Astrocyte of the hippocampus (primary cell): Measurements from ENCODE around the gene MYO15B.

Source experiments
- DNase-seq: peaks from one replicate; pipeline ENCODE4 v3.0.0; 2011; ENCODE audit warnings: low read depth, low spot score

MYO15B gene

GRCh38 chr17:75665981-75666380 is 78.4 kb downstream of the MYO15B start:
- DNase-seq: no peak

DNA sequence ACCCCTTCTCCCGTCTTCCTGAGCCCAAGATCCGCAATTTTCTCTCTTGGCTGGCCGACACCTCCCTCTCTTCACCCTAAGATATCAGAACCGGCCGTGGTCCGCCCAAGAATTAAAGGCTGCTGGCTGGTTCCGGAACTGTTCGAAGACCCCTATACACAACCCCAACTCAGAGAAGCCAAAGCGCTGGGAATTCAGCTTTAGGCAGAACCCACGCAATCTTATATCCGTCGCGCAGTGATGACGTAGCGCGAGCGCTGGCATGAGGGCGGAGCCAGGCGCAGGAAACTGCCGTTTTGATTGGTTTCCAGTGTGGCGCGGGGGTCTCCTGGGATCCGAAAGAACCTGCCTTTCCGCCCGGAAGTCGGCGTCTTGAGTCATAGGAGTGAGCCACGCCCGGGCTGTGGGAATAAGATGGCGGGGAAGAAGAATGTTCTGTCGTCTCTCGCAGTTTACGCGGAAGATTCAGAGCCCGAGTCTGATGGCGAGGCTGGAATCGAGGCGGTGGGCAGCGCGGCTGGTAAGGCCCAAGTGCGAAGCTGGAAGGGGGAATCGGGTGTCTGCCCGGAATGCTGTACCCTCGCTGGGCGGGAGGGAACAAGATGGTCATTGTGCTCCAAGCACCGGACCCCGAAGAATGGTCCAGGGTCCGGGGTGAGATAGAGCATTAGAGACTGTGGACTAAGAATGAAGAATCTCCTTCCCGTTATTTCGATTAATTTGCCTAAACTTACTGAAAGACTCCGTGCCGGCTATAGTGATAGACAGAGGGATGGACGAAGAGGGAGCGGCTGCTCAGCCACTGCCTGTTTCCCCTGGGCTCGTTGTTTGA is 79.6 kb downstream of the MYO15B start, which contains the start of the genes RECQL5 and SAP30BP:
Gene RECQL5 (minus strand): TSS at position 196 of the 832 bp plus-strand sequence. CDS start 597 bp downstream, outside the sequence.
Gene SAP30BP (plus strand): TSS at position 380 of the 832 bp plus-strand sequence. CDS start 35 bp downstream, at position 415.
- peak; percentile 100 for DNase-seq

- DNase-seq: no peak
These were observed 80.2 kb downstream of the MYO15B start for GRCh38 chr17:75667825-75668224.

DNA sequence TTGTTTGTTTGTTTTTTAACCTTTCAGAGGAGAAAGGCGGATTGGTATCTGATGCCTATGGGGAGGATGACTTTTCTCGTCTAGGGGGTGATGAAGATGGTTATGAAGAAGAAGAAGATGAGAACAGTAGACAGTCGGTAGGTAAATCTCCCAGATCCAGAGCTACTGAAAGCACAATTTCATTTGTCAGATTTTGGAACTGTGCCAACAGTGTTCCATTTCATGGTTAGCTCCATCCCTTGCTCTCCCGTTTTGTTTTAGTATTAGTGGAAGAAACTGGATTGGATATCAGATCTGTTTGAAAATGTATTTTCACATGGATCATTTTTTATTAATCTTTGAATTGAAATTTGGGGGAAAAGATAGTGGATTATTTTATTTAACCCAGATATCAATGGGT is 80.9 kb downstream of the MYO15B start:
- DNase-seq: no peak

DNA sequence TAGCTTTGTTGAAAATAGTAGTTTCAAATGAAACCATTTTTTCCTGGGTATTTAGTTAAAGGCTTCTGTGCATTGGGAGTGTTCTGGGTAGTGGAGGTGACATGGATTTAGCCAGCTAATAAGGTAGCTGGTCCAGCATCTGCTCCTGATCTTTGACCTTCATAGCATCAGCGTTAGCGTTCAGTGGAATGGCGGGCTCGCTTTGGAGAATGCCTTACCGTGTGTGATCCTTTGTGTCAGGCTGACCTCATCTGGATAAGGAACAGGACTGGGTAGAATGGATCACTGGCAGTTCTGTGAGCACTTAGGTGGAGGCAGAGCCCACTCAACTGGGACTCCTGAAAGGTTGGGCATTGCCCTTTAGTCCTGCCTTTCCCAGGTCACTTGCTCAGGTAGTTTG is 83.3 kb downstream of the MYO15B start:
- DNase-seq: no peak

- DNase-seq: no peak
These were observed 84.4 kb downstream of the MYO15B start for GRCh38 chr17:75672011-75672410.

- DNase-seq: no peak
These were observed 85.9 kb downstream of the MYO15B start for GRCh38 chr17:75673487-75673886.
